Measurements from ENCODE around the gene PDE6G.

DNA sequence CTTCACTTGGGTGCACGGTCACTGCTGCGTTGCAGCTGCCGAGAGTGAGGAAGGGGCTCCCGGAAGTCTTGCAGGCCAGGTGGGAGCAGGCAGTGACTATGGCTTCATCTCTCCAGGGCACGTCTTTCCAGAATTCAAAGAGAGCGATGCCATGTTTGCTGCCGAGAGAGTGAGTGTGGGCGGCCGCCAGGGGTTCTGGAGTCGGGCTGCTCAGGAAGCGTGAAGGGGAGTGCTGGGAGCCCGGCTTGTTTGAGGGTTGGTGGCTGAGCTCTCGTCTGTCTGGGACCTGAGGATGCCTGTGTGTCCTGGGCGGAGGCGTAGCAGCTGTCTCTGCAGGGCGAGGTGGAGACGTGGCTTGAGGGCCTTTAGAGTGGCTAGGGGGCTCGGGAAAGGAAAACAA lies 33.7 kb upstream of the PDE6G start:
- TF ChIP-seq, protein P1, sequence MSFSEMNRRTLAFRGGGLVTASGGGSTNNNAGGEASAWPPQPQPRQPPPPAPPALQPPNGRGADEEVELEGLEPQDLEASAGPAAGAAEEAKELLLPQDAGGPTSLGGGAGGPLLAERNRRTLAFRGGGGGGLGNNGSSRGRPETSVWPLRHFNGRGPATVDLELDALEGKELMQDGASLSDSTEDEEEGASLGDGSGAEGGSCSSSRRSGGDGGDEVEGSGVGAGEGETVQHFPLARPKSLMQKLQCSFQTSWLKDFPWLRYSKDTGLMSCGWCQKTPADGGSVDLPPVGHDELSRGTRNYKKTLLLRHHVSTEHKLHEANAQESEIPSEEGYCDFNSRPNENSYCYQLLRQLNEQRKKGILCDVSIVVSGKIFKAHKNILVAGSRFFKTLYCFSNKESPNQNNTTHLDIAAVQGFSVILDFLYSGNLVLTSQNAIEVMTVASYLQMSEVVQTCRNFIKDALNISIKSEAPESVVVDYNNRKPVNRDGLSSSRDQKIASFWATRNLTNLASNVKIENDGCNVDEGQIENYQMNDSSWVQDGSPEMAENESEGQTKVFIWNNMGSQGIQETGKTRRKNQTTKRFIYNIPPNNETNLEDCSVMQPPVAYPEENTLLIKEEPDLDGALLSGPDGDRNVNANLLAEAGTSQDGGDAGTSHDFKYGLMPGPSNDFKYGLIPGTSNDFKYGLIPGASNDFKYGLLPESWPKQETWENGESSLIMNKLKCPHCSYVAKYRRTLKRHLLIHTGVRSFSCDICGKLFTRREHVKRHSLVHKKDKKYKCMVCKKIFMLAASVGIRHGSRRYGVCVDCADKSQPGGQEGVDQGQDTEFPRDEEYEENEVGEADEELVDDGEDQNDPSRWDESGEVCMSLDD (tag by site-specific recombination; IDR thresholded peaks at IDR 0.05), result no peak
- no peak for TF ChIP-seq ZBTB21 (tag by site-specific recombination; IDR thresholded peaks at IDR 0.05)
- no peak for TF ChIP-seq ZNF548 (tag by site-specific recombination; IDR thresholded peaks at IDR 0.05)
